ENCODE results near the gene DCAF12L1.

DNA sequence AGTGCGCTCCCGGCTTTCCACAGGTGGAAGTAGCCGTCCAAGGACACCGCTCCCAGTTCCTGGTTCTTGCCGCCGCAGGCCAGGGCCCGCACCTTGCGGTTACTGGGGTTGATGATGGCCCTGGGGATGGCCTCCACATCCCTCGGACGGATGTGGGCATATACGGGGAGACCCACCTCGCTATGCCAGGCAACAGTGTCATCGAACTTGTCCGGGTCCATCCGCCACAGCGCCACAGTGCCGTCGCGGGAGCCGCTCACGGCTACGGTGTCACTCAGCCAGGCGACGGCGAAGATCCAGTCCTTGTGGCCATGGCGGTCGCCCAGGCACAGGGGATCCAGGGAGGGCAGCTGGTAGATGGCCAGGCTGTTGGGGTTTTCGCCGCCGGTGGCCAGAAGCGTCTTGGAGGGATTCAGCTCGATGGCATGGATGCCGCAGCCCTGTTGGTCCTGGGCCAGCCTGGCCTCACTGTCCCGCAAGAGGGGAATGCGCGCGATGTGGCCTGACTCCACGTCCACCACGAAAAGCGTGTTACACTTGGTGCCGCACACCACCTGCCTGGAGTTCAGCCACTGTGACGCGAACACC is 795 bp downstream of the DCAF12L1 start:
- TF ChIP-seq, protein P1, sequence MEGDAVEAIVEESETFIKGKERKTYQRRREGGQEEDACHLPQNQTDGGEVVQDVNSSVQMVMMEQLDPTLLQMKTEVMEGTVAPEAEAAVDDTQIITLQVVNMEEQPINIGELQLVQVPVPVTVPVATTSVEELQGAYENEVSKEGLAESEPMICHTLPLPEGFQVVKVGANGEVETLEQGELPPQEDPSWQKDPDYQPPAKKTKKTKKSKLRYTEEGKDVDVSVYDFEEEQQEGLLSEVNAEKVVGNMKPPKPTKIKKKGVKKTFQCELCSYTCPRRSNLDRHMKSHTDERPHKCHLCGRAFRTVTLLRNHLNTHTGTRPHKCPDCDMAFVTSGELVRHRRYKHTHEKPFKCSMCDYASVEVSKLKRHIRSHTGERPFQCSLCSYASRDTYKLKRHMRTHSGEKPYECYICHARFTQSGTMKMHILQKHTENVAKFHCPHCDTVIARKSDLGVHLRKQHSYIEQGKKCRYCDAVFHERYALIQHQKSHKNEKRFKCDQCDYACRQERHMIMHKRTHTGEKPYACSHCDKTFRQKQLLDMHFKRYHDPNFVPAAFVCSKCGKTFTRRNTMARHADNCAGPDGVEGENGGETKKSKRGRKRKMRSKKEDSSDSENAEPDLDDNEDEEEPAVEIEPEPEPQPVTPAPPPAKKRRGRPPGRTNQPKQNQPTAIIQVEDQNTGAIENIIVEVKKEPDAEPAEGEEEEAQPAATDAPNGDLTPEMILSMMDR (IDR thresholded peaks at IDR 0.05) = no peak
- no peak for TF ChIP-seq CBFB (CRISPR knock-in tag; IDR thresholded peaks at IDR 0.05; ENCODE audit: low read depth)
- TF ChIP-seq, protein P2, sequence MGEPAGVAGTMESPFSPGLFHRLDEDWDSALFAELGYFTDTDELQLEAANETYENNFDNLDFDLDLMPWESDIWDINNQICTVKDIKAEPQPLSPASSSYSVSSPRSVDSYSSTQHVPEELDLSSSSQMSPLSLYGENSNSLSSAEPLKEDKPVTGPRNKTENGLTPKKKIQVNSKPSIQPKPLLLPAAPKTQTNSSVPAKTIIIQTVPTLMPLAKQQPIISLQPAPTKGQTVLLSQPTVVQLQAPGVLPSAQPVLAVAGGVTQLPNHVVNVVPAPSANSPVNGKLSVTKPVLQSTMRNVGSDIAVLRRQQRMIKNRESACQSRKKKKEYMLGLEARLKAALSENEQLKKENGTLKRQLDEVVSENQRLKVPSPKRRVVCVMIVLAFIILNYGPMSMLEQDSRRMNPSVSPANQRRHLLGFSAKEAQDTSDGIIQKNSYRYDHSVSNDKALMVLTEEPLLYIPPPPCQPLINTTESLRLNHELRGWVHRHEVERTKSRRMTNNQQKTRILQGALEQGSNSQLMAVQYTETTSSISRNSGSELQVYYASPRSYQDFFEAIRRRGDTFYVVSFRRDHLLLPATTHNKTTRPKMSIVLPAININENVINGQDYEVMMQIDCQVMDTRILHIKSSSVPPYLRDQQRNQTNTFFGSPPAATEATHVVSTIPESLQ (CRISPR knock-in tag; IDR thresholded peaks at IDR 0.05) = no peak
- TF ChIP-seq CREB1 (CRISPR knock-in tag; IDR thresholded peaks at IDR 0.05) = no peak
- TF ChIP-seq, protein P3, sequence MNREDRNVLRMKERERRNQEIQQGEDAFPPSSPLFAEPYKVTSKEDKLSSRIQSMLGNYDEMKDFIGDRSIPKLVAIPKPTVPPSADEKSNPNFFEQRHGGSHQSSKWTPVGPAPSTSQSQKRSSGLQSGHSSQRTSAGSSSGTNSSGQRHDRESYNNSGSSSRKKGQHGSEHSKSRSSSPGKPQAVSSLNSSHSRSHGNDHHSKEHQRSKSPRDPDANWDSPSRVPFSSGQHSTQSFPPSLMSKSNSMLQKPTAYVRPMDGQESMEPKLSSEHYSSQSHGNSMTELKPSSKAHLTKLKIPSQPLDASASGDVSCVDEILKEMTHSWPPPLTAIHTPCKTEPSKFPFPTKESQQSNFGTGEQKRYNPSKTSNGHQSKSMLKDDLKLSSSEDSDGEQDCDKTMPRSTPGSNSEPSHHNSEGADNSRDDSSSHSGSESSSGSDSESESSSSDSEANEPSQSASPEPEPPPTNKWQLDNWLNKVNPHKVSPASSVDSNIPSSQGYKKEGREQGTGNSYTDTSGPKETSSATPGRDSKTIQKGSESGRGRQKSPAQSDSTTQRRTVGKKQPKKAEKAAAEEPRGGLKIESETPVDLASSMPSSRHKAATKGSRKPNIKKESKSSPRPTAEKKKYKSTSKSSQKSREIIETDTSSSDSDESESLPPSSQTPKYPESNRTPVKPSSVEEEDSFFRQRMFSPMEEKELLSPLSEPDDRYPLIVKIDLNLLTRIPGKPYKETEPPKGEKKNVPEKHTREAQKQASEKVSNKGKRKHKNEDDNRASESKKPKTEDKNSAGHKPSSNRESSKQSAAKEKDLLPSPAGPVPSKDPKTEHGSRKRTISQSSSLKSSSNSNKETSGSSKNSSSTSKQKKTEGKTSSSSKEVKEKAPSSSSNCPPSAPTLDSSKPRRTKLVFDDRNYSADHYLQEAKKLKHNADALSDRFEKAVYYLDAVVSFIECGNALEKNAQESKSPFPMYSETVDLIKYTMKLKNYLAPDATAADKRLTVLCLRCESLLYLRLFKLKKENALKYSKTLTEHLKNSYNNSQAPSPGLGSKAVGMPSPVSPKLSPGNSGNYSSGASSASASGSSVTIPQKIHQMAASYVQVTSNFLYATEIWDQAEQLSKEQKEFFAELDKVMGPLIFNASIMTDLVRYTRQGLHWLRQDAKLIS (CRISPR knock-in tag; IDR thresholded peaks at IDR 0.05; ENCODE audit: borderline replicate concordance) = no peak
- TF ChIP-seq RORB (CRISPR knock-in tag; IDR thresholded peaks at IDR 0.05) = no peak
- no peak for TF ChIP-seq GTF2I (CRISPR knock-in tag; conservative IDR thresholded peaks at IDR 0.05)
- TF ChIP-seq, protein P4, sequence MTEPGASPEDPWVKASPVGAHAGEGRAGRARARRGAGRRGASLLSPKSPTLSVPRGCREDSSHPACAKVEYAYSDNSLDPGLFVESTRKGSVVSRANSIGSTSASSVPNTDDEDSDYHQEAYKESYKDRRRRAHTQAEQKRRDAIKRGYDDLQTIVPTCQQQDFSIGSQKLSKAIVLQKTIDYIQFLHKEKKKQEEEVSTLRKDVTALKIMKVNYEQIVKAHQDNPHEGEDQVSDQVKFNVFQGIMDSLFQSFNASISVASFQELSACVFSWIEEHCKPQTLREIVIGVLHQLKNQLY (CRISPR knock-in tag; IDR thresholded peaks at IDR 0.05) = no peak
- TF ChIP-seq ZNF416 (CRISPR knock-in tag; IDR thresholded peaks at IDR 0.05) = no peak
- TF ChIP-seq ETV6 (CRISPR knock-in tag; IDR thresholded peaks at IDR 0.05) = no peak
- TF ChIP-seq, protein P5, sequence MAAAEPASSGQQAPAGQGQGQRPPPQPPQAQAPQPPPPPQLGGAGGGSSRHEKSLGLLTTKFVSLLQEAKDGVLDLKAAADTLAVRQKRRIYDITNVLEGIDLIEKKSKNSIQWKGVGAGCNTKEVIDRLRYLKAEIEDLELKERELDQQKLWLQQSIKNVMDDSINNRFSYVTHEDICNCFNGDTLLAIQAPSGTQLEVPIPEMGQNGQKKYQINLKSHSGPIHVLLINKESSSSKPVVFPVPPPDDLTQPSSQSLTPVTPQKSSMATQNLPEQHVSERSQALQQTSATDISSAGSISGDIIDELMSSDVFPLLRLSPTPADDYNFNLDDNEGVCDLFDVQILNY (CRISPR knock-in tag; IDR thresholded peaks at IDR 0.05) = no peak
- TF ChIP-seq, protein P6, sequence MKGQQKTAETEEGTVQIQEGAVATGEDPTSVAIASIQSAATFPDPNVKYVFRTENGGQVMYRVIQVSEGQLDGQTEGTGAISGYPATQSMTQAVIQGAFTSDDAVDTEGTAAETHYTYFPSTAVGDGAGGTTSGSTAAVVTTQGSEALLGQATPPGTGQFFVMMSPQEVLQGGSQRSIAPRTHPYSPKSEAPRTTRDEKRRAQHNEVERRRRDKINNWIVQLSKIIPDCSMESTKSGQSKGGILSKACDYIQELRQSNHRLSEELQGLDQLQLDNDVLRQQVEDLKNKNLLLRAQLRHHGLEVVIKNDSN (CRISPR knock-in tag; IDR thresholded peaks at IDR 0.05) = no peak
- TF ChIP-seq EMX1 (CRISPR knock-in tag; IDR thresholded peaks at IDR 0.05) = no peak
